Mammary epithelial cell (primary cell): Measurements from ENCODE around the gene NCAN.

Experiments used
- EZH2 ChIP-seq: IDR thresholded peaks from 2 replicates; pipeline ENCODE4 v1.6.1; 2012; ENCODE audit warnings: low read length, inconsistent platforms, borderline replicate concordance
- TF ChIP-seq, protein P1 (sequence below), 2 donors: IDR thresholded peaks in 1 of 2; conservative IDR thresholded peaks in 1 of 2; 2 replicates each; pipeline ENCODE4 v1.5.1; 2011 to 2012; ENCODE audit warnings: inconsistent platforms in 2 of 2, low read length in 2 of 2, mild to moderate bottlenecking in 2 of 2, control low read depth in 1 of 2, low read depth in 1 of 2; ENCODE audit not compliant: insufficient read depth in 1 of 2; ENCODE audit errors: extremely low read depth in 1 of 2

DNA sequence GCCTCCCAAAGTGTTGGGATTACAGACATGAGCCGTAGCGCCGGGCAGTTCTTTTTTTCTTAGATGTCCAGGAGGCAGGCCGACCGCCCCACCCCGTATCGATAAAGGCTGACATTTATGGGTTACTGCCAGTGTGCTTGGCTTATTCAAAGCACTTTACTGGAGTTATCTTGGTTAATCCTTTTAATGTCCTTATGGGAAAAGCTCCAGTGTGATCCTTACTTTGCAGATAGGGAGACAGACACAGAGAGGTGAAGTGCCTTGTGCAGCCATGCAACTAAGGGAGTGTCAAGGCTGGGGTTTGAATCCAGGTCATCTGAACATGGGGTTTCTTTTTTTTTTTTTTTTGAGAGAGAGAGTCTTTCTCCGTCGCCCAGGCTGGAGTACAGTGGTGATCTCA lies 19.2 kb downstream of the NCAN start:
- TF ChIP-seq, protein P1, sequence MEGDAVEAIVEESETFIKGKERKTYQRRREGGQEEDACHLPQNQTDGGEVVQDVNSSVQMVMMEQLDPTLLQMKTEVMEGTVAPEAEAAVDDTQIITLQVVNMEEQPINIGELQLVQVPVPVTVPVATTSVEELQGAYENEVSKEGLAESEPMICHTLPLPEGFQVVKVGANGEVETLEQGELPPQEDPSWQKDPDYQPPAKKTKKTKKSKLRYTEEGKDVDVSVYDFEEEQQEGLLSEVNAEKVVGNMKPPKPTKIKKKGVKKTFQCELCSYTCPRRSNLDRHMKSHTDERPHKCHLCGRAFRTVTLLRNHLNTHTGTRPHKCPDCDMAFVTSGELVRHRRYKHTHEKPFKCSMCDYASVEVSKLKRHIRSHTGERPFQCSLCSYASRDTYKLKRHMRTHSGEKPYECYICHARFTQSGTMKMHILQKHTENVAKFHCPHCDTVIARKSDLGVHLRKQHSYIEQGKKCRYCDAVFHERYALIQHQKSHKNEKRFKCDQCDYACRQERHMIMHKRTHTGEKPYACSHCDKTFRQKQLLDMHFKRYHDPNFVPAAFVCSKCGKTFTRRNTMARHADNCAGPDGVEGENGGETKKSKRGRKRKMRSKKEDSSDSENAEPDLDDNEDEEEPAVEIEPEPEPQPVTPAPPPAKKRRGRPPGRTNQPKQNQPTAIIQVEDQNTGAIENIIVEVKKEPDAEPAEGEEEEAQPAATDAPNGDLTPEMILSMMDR (conservative IDR thresholded peaks at IDR 0.05 in 1 of 2, IDR thresholded peaks at IDR 0.05 in 1 of 2; ENCODE audit: extremely low read depth in 1 of 2, insufficient read depth in 1 of 2, low read depth in 1 of 2, low read length in 2 of 2): no peak
- no peak for TF ChIP-seq EZH2
